Keratinocyte (primary cell): ENCODE measurements around the gene CTSD. TPM values are rescaled to one million over a fixed set of nuclear protein-coding genes. Genes with fewer than 3 reads are reported as not detected.
A peak's percentile ranks its signal among the peaks of the same experiment; 100 is the strongest.

Experiments used
- DNase-seq: peaks from one replicate; pipeline ENCODE4 v3.0.0-alpha.2; 2011; ENCODE audit warnings: low read depth, missing footprints, low spot score
- FAIRE-seq: peaks from 2 replicates; lab custom pipeline; 2011; peaks lifted over from hg19 to GRCh38; lab: Jason Lieb, UNC
- H2AFZ ChIP-seq: 2 replicates; pipeline ENCODE4 v1.6.0; 2012; ENCODE audit warnings: low read length, control low read depth, inconsistent platforms; ENCODE audit not compliant: control insufficient read depth
- H3K27ac ChIP-seq: 2 replicates; pipeline ENCODE4 v1.5.1; 2011; ENCODE audit warnings: low read length; ENCODE audit not compliant: control insufficient read depth, insufficient read depth
- H3K27me3 ChIP-seq: 3 replicates; pipeline ENCODE4 v1.6.0; 2011; ENCODE audit warnings: low read length; ENCODE audit not compliant: control insufficient read depth, insufficient read depth; ENCODE audit errors: extremely low read depth
- H3K36me3 ChIP-seq, 2 experiments: 2 replicates in 1 of 2; 3 replicates in 1 of 2; pipeline ENCODE4 v1.5.1; 2011; ENCODE audit warnings: low read length in 2 of 2, mild to moderate bottlenecking in 1 of 2; ENCODE audit not compliant: control insufficient read depth in 2 of 2, insufficient read depth in 2 of 2; ENCODE audit errors: extremely low read depth in 1 of 2
- H3K4me1 ChIP-seq: 3 replicates; pipeline ENCODE4 v1.5.1; 2011; ENCODE audit warnings: low read length; ENCODE audit not compliant: control insufficient read depth, insufficient read depth; ENCODE audit errors: extremely low read depth
- H3K4me2 ChIP-seq: 3 replicates; pipeline ENCODE4 v1.6.0; 2011; ENCODE audit warnings: low read depth, low read length; ENCODE audit not compliant: control insufficient read depth, insufficient read depth; ENCODE audit errors: extremely low read depth
- H3K4me3 ChIP-seq, 3 experiments: fragments of 200-600 bp in 1 of 3; sonication (generic) in 1 of 3; 2 replicates in 2 of 3; 3 replicates in 1 of 3; pipeline ENCODE4 v1.5.1; 2011 to 2016; ENCODE audit warnings: low read length in 3 of 3, mild to moderate bottlenecking in 3 of 3, control low read depth in 2 of 3, inconsistent platforms in 1 of 3, low read depth in 1 of 3, mixed read lengths in 1 of 3, mixed run types in 1 of 3, moderate library complexity in 1 of 3; ENCODE audit not compliant: control insufficient read depth in 2 of 3, insufficient read depth in 2 of 3; ENCODE audit errors: extremely low read depth in 1 of 3
- H3K79me2 ChIP-seq: 2 replicates; pipeline ENCODE4 v1.6.0; 2012; ENCODE audit warnings: low read length; ENCODE audit not compliant: control insufficient read depth, insufficient read depth
- H3K9ac ChIP-seq: 3 replicates; pipeline ENCODE4 v1.6.0; 2011; ENCODE audit warnings: low read length; ENCODE audit not compliant: control insufficient read depth, insufficient read depth; ENCODE audit errors: extremely low read depth
- H3K9me1 ChIP-seq: 3 replicates; pipeline ENCODE4 v1.6.0; 2011; ENCODE audit warnings: low read length; ENCODE audit not compliant: control insufficient read depth, insufficient read depth; ENCODE audit errors: extremely low read depth
- H3K9me3 ChIP-seq: 2 replicates; pipeline ENCODE4 v1.5.1; 2012; ENCODE audit warnings: low read depth, low read length; ENCODE audit not compliant: control insufficient read depth
- H4K20me1 ChIP-seq: 3 replicates; pipeline ENCODE4 v1.6.0; 2011; ENCODE audit warnings: low read length; ENCODE audit not compliant: control insufficient read depth, insufficient read depth; ENCODE audit errors: extremely low read depth
- EZH2 ChIP-seq: IDR thresholded peaks from one replicate; pipeline ENCODE4 v1.6.1; 2012; ENCODE audit warnings: inconsistent platforms, mild to moderate bottlenecking, low read length, moderate library complexity
- dilution Hi-C: fragments of 300-500 bp; cut with MboI; formaldehyde crosslinking; loops from one replicate; pipeline ENCODE4 v1.7.0; 2020; ENCODE audit warnings: low sequenced_read_pairs; ENCODE audit not compliant: extremely low pct_ligation_motif_present
- polyA plus RNA-seq, 5 experiments: library from polyadenylated mRNA; depleted of rRNA in 3 of 5; stranded (reverse) in 3 of 5; stranded (forward) in 1 of 5; unstranded in 1 of 5; fragments of >200 nt; gene quantifications; 1 replicate in 1 of 5; 2 replicates in 3 of 5; 3 replicates in 1 of 5; pipeline versions ENCODE4 v1.2.1 to v1.2.3, GENCODE V29; 2011 to 2012; ENCODE audit warnings: missing spikeins in 2 of 5, low read depth in 1 of 5, low replicate concordance in 1 of 5
- TF ChIP-seq, protein P1 (sequence below), 3 experiments: IDR thresholded peaks in 1 of 3; conservative IDR thresholded peaks in 1 of 3; optimal IDR thresholded peaks in 1 of 3; 2 replicates in 2 of 3; 3 replicates in 1 of 3; pipeline versions ENCODE3 to v1.5.1; 2011; ENCODE audit warnings: low read length in 3 of 3, mild to moderate bottlenecking in 3 of 3, moderate library complexity in 2 of 3, control low read depth in 1 of 3, inconsistent platforms in 1 of 3; ENCODE audit not compliant: insufficient read depth in 2 of 3; ENCODE audit errors: extremely low read depth in 1 of 3

The CTSD gene
- polyA plus RNA-seq, 1 donor (not counting 4 experiments of a cell fraction or from before 2014, with no cell fraction given) = 152 TPM

DNA sequence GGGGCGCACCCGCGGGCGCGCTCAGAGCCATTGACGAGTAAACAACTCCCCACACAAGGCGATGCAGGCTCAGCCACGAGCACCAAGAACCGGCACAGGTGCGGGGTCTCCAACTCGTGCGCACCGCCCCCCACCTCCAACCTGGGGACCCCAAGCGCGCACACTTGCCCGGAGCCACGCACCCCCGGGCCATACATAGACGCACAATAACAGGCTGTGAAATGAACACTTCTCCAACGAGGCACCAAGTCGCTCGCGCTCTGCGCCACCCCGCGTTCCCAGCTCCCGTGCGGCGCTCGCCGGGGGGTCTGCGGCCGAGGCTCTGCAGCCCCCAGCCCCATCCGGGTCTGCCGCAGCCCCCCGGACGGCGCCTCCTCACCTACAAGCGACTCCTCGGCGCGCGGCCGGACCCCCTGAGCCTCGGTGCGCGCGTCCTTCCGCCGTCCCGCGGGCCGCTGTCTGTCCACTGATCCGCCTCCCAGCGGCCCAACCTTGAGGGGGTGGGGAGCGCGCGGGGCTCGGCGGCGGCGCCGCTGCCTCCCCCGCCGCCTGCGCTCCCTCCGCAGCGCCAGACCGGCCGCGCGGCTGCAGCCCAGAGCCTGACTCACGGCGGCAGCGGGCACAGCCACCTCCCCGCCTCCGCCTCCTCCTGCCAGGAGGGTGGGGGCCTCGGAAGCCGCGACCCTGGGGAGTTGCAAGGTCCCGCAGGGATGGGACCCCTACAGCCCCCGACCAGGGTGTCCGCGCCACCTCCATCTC is 14.9 kb downstream of the CTSD start:
- Histone ChIP-seq H3K79me2 (no peaks in the 10 kb centered on the region), H3K9ac (no peak overlapping the region), H3K4me1 (peaks cover 26% of the 10 kb centered on the region), H4K20me1 (peaks cover 5% of the 10 kb centered on the region), H3K27me3 (peaks cover 29% of the 10 kb centered on the region), H2AFZ (no peak overlapping the region), H3K9me1 (no peaks in the 10 kb centered on the region), H3K27ac (no peak overlapping the region), H3K4me3 (peak overlapping the region in 2 of 3 experiments; percentile 7 to 26), H3K36me3 (peaks cover 0 to 3% of the 10 kb centered on the region in 2 experiments), H3K4me2 (peak overlapping the region; percentile 69), H3K9me3 (no peaks in the 10 kb centered on the region)
- FAIRE-seq = no peak
- peak; percentile 69 for TF ChIP-seq EZH2
- TF ChIP-seq, protein P1, sequence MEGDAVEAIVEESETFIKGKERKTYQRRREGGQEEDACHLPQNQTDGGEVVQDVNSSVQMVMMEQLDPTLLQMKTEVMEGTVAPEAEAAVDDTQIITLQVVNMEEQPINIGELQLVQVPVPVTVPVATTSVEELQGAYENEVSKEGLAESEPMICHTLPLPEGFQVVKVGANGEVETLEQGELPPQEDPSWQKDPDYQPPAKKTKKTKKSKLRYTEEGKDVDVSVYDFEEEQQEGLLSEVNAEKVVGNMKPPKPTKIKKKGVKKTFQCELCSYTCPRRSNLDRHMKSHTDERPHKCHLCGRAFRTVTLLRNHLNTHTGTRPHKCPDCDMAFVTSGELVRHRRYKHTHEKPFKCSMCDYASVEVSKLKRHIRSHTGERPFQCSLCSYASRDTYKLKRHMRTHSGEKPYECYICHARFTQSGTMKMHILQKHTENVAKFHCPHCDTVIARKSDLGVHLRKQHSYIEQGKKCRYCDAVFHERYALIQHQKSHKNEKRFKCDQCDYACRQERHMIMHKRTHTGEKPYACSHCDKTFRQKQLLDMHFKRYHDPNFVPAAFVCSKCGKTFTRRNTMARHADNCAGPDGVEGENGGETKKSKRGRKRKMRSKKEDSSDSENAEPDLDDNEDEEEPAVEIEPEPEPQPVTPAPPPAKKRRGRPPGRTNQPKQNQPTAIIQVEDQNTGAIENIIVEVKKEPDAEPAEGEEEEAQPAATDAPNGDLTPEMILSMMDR (optimal IDR thresholded peaks at IDR 0.05 in 1 of 3, IDR thresholded peaks at IDR 0.05 in 1 of 3, conservative IDR thresholded peaks at IDR 0.05 in 1 of 3; ENCODE audit: extremely low read depth in 1 of 3, insufficient read depth in 2 of 3, low read length in 3 of 3) = no peak
- no peak for DNase-seq
- dilution Hi-C loops = no loop called here

DNA sequence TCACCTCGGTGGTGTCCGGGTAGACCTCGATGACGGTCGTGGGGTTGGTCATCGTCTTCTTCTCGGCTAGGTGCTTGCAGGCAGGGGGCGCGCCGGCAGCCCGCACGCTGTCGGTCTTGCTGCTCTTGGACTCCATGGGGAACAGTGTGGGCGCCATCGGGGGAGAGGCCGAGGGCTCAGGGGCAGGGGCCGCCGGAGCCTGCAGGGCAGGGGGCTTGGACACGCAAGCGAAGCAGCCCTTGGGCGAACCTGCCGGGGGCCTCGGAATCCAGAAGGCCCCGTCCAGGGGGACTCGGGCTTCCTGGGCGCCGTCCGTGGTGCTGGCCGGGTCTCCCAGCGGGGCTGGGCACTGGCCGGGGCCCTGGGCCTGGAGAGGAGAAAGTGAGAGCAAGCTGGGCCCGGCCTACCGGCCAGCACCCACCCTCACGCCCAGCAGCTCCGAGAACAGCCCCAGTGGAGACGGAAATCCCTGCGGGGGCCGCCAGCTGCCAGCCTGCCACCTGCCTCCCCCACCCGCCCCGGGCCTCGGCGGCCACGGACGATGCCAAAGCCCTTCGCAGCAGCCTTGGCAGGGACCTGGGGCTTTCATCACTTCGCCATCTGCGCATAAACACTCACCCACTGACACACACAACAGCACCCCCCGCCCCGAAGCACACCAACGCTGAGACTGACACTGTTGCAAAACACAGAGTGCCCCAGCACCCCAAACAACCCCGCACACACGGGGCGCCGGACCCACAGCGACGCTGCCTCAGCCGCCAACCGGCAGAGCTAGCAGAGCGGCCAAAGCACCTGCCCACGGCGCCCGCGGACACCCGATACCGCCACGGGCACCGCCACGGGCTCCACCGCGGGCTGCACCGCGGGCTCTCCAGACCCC is 15.7 kb downstream of the CTSD start:
- H3K79me2 ChIP-seq = no peaks in the 10 kb centered on the region
- dilution Hi-C loops = no loop called here
- peaks cover 26% of the 10 kb centered on the region for H3K4me1 ChIP-seq
- no peak overlapping the region for H3K4me3 ChIP-seq
- H2AFZ ChIP-seq = no peak overlapping the region
- no peak overlapping the region for H3K27ac ChIP-seq
- H4K20me1 ChIP-seq = peaks cover 5% of the 10 kb centered on the region
- peak overlapping the region; percentile 69 for H3K4me2 ChIP-seq
- no peaks in the 10 kb centered on the region for H3K9me3 ChIP-seq
- H3K27me3 ChIP-seq = peaks cover 33% of the 10 kb centered on the region
- FAIRE-seq (no peak), DNase-seq (no peak)
- peaks cover 0 to 2% of the 10 kb centered on the region in 2 experiments for H3K36me3 ChIP-seq
- TF ChIP-seq EZH2 = peak; percentile 87
- TF ChIP-seq, protein P1 (optimal IDR thresholded peaks at IDR 0.05 in 1 of 3, IDR thresholded peaks at IDR 0.05 in 1 of 3, conservative IDR thresholded peaks at IDR 0.05 in 1 of 3; ENCODE audit: extremely low read depth in 1 of 3, insufficient read depth in 2 of 3, low read length in 3 of 3) = no peak
- no peaks in the 10 kb centered on the region for H3K9me1 ChIP-seq
- H3K9ac ChIP-seq = no peak overlapping the region
